Measurements from ENCODE around the gene TNFRSF12A. TPM values are rescaled to one million over a fixed set of nuclear protein-coding genes. Genes with fewer than 3 reads are reported as not detected.

The TNFRSF12A gene
- total and polyA plus RNA-seq, 9 of the 15 experiments (the other 6 are each of a cell fraction or from before 2014, with no cell fraction given): 0.41 to 61.8 (median 26.5) TPM

DNA sequence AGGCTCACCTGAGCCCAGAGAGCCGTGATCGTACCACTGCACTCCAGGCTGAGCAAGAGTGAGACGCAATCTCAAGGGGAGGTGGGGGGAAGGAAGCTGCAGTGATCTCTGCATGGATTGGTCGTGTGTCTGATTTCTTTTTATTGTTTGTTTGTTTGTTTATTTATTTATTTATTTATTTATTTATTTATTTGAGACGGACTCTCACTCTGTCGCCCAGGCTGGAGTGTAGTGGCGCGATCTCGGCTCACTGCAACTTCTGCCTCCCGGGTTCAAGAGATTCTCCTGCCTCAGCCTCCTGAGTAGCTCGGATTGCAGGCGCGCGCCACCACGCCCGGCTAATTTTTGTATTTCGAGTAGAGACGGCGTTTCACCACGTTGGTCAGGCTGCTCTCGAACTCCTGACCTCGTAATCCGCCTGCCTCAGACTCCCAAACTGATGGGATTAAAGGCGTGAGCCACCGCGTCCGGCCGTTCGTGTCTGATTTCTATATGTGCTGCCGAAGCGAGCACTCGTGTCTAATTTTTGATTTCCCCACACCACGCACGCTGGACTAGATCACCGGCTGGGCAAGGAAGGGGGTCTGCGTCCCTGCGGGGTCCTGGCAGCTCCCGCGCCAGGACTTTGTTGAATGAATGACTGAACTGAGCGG, 448 bp upstream of the TNFRSF12A start (continued):
- peak; percentile 39 for TF ChIP-seq SAP30 (IDR thresholded peaks at IDR 0.05; ENCODE audit: borderline replicate concordance, insufficient read depth, low read depth, low read length, poor library complexity, severe bottlenecking)
- TF ChIP-seq MECOM (CRISPR knock-in tag; IDR thresholded peaks at IDR 0.05): no peak
- TF ChIP-seq, protein P1, sequence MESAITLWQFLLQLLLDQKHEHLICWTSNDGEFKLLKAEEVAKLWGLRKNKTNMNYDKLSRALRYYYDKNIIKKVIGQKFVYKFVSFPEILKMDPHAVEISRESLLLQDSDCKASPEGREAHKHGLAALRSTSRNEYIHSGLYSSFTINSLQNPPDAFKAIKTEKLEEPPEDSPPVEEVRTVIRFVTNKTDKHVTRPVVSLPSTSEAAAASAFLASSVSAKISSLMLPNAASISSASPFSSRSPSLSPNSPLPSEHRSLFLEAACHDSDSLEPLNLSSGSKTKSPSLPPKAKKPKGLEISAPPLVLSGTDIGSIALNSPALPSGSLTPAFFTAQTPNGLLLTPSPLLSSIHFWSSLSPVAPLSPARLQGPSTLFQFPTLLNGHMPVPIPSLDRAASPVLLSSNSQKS (CRISPR knock-in tag; IDR thresholded peaks at IDR 0.05): no peak
- TF ChIP-seq, protein P2, sequence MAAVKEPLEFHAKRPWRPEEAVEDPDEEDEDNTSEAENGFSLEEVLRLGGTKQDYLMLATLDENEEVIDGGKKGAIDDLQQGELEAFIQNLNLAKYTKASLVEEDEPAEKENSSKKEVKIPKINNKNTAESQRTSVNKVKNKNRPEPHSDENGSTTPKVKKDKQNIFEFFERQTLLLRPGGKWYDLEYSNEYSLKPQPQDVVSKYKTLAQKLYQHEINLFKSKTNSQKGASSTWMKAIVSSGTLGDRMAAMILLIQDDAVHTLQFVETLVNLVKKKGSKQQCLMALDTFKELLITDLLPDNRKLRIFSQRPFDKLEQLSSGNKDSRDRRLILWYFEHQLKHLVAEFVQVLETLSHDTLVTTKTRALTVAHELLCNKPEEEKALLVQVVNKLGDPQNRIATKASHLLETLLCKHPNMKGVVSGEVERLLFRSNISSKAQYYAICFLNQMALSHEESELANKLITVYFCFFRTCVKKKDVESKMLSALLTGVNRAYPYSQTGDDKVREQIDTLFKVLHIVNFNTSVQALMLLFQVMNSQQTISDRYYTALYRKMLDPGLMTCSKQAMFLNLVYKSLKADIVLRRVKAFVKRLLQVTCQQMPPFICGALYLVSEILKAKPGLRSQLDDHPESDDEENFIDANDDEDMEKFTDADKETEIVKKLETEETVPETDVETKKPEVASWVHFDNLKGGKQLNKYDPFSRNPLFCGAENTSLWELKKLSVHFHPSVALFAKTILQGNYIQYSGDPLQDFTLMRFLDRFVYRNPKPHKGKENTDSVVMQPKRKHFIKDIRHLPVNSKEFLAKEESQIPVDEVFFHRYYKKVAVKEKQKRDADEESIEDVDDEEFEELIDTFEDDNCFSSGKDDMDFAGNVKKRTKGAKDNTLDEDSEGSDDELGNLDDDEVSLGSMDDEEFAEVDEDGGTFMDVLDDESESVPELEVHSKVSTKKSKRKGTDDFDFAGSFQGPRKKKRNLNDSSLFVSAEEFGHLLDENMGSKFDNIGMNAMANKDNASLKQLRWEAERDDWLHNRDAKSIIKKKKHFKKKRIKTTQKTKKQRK (IDR thresholded peaks at IDR 0.05; ENCODE audit: borderline replicate concordance, low read depth, low read length): no peak
- TF ChIP-seq, protein P3, sequence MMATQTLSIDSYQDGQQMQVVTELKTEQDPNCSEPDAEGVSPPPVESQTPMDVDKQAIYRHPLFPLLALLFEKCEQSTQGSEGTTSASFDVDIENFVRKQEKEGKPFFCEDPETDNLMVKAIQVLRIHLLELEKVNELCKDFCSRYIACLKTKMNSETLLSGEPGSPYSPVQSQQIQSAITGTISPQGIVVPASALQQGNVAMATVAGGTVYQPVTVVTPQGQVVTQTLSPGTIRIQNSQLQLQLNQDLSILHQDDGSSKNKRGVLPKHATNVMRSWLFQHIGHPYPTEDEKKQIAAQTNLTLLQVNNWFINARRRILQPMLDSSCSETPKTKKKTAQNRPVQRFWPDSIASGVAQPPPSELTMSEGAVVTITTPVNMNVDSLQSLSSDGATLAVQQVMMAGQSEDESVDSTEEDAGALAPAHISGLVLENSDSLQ (IDR thresholded peaks at IDR 0.05): 0 out of 2 replicates have a peak, but pooled peaks have one; percentile 15
- TF ChIP-seq GTF2F1 (IDR thresholded peaks at IDR 0.05; ENCODE audit: low read depth, low read length): no peak

All from K562 (cell line).